ENCODE data around the gene COQ8A. TPM values are rescaled to one million over a fixed set of nuclear protein-coding genes. Genes with fewer than 3 reads are reported as not detected.

Gene COQ8A
- total and polyA plus RNA-seq, 5 donors, result 130 to 238 (median 201) TPM

- Histone ChIP-seq H3K4me1 (ENCODE audit: control insufficient read depth, insufficient read depth, low read length) (peaks cover 30% of the 10 kb centered on the region), H3K9me3 (ENCODE audit: control insufficient read depth, low read length) (no peaks in the 10 kb centered on the region), H3K27ac (ENCODE audit: low read length) (peak overlapping the region; percentile 99), H3K27me3 (ENCODE audit: control insufficient read depth, insufficient read depth) (no peaks in the 10 kb centered on the region), H3K4me3 (ENCODE audit: low read length) (no peak overlapping the region)
- DNase-seq, result peak; percentile 63 to 87 (median 83)
- WGBS, result 54% methylated on average over 14 of the region's 14 CpGs
- intact Hi-C loops (cut with DNase I), result no loop called here
- peak; percentile 30 to 65 for ATAC-seq
Observed at GRCh38 chr1:226974544-226975258, 34.6 kb downstream of the COQ8A start.

DNA sequence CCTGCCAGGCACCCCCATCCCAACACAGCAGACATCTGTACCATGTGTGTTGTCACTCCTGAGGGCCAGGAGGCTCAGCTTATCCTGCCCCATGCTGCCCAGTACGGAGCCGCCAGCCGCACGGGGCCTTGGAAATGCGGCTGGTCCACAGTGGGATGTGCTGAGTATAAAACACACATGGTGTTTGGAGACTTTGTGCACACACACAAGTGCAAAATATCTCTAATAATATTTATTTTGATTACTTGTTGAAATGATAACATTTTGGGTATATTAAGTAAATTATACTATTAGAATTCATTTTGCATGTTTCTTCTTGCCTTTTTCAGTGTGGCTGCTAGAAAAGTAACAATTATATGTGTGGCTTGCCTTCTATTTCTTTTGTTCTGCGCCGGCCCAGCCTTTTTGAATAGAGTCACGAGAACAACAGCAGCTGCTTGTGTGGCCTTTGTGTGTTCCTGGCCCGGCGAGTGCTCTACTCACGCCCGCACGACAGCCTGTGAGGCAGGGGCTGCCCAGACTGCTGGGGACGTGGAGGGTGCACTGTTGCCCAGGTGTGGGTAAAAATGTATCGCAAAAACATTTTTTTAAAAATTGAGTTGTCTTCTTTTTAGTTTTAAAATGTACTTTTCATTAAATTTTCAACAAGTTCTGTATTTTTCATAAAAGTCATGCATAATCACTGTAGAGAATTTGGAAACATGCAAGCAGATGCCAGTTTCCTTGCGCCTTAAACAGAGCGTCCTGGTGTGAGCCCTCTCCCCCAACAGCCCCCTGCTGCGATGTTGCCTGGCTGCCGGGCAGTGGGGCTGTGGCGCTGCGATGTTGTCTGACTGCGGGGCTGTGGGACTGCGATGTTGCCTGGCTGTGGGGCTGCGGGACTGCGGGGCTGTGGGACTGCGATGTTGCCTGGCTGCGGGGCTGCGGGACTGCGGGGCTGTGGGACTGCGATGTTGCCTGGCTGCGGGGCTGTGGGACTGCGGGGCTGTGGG lies 35.5 kb downstream of the COQ8A start:
- no peaks in the 10 kb centered on the region for H3K9me3 ChIP-seq (ENCODE audit: control insufficient read depth, low read length)
- H3K4me3 ChIP-seq (ENCODE audit: low read length), result no peak overlapping the region
- intact Hi-C loops (cut with DNase I), result no loop called here
- peak overlapping the region; percentile 99 for H3K27ac ChIP-seq (ENCODE audit: low read length)
- WGBS, result 85% methylated on average over 27 of the region's 32 CpGs
- no peaks in the 10 kb centered on the region for H3K27me3 ChIP-seq (ENCODE audit: control insufficient read depth, insufficient read depth)
- peak in 1 of 3 donors; percentile 57 for DNase-seq
- H3K4me1 ChIP-seq (ENCODE audit: control insufficient read depth, insufficient read depth, low read length), result peaks cover 36% of the 10 kb centered on the region
- ATAC-seq, result no peak

- peak overlapping the region; percentile 3 for H3K27ac ChIP-seq (ENCODE audit: low read length)
- peaks cover 37% of the 10 kb centered on the region for H3K4me1 ChIP-seq (ENCODE audit: control insufficient read depth, insufficient read depth, low read length)
- DNase-seq (no peak), ATAC-seq (no peak)
- 96% methylated on average over 34 of the region's 34 CpGs for WGBS
- H3K27me3 ChIP-seq (ENCODE audit: control insufficient read depth, insufficient read depth), result no peaks in the 10 kb centered on the region
- no peak overlapping the region for H3K4me3 ChIP-seq (ENCODE audit: low read length)
- intact Hi-C loops (cut with DNase I), result no loop called here
- H3K9me3 ChIP-seq (ENCODE audit: control insufficient read depth, low read length), result no peaks in the 10 kb centered on the region
Observed at GRCh38 chr1:226976276-226976977, 36.3 kb downstream of the COQ8A start.

DNA sequence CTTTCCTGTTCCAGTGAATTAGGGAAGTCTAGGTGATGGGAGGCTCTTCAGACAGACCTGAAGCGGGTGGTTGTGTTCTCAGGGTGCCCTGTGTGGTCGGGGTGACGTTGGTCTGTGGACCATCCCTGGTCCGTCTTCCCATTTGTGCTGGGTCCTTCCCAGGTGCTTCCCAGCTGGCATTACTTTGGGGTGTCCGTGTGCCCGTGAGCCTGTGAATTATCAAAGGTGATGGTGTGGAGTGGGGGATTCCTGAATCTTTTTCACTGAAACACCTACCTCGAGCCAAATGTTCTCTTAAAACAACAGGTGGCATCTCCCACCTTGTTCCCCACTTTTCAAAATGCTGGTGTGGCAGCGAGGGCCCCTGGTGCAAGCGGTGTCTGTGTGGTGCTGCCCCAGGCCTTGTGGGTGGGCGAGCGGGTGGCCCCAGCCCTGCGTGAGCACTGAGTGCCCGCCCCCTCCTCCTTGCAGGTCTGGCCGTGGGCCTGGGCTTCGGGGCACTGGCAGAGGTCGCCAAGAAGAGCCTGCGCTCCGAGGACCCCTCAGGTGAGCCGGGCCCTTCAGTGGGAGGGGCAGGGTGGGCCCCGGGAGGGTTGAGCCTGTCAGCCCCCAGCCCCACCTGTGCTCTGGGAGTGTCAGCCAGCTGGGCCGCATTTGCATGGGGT lies 37.0 kb downstream of the COQ8A start:
- H3K4me1 ChIP-seq (ENCODE audit: control insufficient read depth, insufficient read depth, low read length), result peaks cover 37% of the 10 kb centered on the region
- WGBS, result 88% methylated on average over 21 of the region's 21 CpGs

GRCh38 chr1:226977643-226978431 lies 37.7 kb downstream of the COQ8A start:
- no peaks in the 10 kb centered on the region for H3K9me3 ChIP-seq (ENCODE audit: control insufficient read depth, low read length)
- DNase-seq (no peak), ATAC-seq (no peak)
- no peak overlapping the region for H3K4me3 ChIP-seq (ENCODE audit: low read length)
- no peaks in the 10 kb centered on the region for H3K27me3 ChIP-seq (ENCODE audit: control insufficient read depth, insufficient read depth)
- peaks cover 36% of the 10 kb centered on the region for H3K4me1 ChIP-seq (ENCODE audit: control insufficient read depth, insufficient read depth, low read length)
- intact Hi-C loops (cut with DNase I), result no loop called here
- WGBS, result 96% methylated on average over 20 of the region's 20 CpGs
- peak overlapping the region; percentile 1 for H3K27ac ChIP-seq (ENCODE audit: low read length)

More for the DNA sequence above, 37.0 kb downstream of the COQ8A start:
- Histone ChIP-seq H3K4me3 (ENCODE audit: low read length) (no peak overlapping the region), H3K27ac (ENCODE audit: low read length) (peak overlapping the region; percentile 3), H3K9me3 (ENCODE audit: control insufficient read depth, low read length) (no peaks in the 10 kb centered on the region), H3K27me3 (ENCODE audit: control insufficient read depth, insufficient read depth) (no peaks in the 10 kb centered on the region)
- DNase-seq (peak in 1 of 3 donors; percentile 64), ATAC-seq (no peak)
- intact Hi-C loops (cut with DNase I), result no loop called here

DNA sequence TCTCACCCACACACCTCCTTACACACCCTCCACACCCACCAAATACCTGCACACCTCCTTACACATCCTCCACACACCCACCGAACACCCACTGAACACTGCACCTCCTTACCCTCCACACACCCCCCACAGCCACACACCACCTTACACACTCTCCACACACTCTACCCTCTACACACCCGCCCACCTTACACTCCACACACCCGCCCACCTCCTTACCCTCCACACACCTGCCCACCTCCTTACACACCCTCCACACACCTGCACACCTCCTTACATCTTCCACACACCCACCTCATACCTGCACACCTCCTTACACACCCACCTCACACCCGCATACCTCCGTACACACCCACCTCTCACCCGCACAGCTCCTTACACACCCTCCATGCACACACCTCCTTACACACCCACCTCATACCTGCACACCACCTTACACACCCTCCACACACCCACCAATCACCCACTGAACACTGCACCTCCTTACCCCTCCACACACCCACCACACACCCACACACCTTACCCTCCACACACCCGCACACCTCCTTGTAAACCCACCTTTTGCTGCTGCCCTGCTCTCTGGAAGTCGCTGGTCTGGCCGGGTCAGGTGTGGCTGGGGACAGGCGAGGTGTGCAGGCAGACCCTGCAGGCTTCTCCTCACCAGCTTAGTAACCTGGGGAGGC lies 38.5 kb downstream of the COQ8A start:
- WGBS, result 96% methylated on average over 5 of the region's 10 CpGs
- no peak for ATAC-seq
- H3K9me3 ChIP-seq (ENCODE audit: control insufficient read depth, low read length), result no peaks in the 10 kb centered on the region
- peak overlapping the region; percentile 52 for H3K27ac ChIP-seq (ENCODE audit: low read length)
- H3K4me3 ChIP-seq (ENCODE audit: low read length), result no peak overlapping the region
- no peaks in the 10 kb centered on the region for H3K27me3 ChIP-seq (ENCODE audit: control insufficient read depth, insufficient read depth)
- peaks cover 31% of the 10 kb centered on the region for H3K4me1 ChIP-seq (ENCODE audit: control insufficient read depth, insufficient read depth, low read length)
- intact Hi-C loops (cut with DNase I), result no loop called here
- DNase-seq, result no peak

- intact Hi-C loops (cut with DNase I), result no loop called here
- Histone ChIP-seq H3K27me3 (ENCODE audit: control insufficient read depth, insufficient read depth) (no peaks in the 10 kb centered on the region), H3K4me1 (ENCODE audit: control insufficient read depth, insufficient read depth, low read length) (peaks cover 27% of the 10 kb centered on the region), H3K4me3 (ENCODE audit: low read length) (no peak overlapping the region), H3K9me3 (ENCODE audit: control insufficient read depth, low read length) (no peaks in the 10 kb centered on the region), H3K27ac (ENCODE audit: low read length) (peak overlapping the region; percentile 52)
- WGBS, result 77% methylated on average over 15 of the region's 15 CpGs
- DNase-seq (peak in 2 of 3 donors; percentile 51 to 55), ATAC-seq (no peak)
Observed at GRCh38 chr1:226979115-226979516, 39.0 kb downstream of the COQ8A start.

- Histone ChIP-seq H3K27ac (ENCODE audit: low read length) (peak overlapping the region; percentile 93), H3K9me3 (ENCODE audit: control insufficient read depth, low read length) (no peaks in the 10 kb centered on the region), H3K4me3 (ENCODE audit: low read length) (no peak overlapping the region), H3K27me3 (ENCODE audit: control insufficient read depth, insufficient read depth) (no peaks in the 10 kb centered on the region), H3K4me1 (ENCODE audit: control insufficient read depth, insufficient read depth, low read length) (peaks cover 22% of the 10 kb centered on the region)
- 58% methylated on average over 12 of the region's 12 CpGs for WGBS
- ATAC-seq (peak; percentile 56 to 67), DNase-seq (peak in 2 of 3 donors; percentile 71 to 76)
- intact Hi-C loops (cut with DNase I), result no loop called here
Observed at GRCh38 chr1:226979517-226980121, 39.5 kb downstream of the COQ8A start.

DNA sequence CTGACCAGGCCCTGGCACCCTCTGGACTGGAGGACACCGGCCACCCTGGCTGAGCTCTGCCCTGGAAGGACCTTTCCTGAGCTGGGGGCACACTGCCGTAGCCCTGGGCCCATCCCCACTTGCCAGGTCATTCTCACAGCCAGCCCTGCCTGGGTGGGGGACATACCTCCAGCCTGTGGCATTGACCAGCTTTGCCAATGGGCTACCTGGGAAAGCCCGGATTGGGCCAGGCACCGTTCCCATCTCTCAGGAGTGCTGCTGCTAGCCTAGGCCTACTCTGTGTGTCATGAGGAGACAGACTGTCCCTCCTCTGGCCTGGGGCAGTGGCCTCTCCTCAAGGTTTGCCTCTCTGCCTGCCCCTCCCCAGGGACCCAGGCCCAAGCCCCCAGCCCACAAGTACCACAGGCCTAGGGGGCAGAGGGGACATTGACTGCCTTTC lies 40.0 kb downstream of the COQ8A start:
- peaks cover 16% of the 10 kb centered on the region for H3K4me1 ChIP-seq (ENCODE audit: control insufficient read depth, insufficient read depth, low read length)
- WGBS, result 69% methylated on average over 4 of the region's 4 CpGs
- peak overlapping the region; percentile 93 for H3K27ac ChIP-seq (ENCODE audit: low read length)
- H3K9me3 ChIP-seq (ENCODE audit: control insufficient read depth, low read length), result no peaks in the 10 kb centered on the region
- ATAC-seq (no peak), DNase-seq (no peak)
- H3K27me3 ChIP-seq (ENCODE audit: control insufficient read depth, insufficient read depth), result no peaks in the 10 kb centered on the region
- no peak overlapping the region for H3K4me3 ChIP-seq (ENCODE audit: low read length)
- intact Hi-C loops (cut with DNase I), result no loop called here

Measured in right cardiac atrium (tissue), 5 donors.